Measurements from ENCODE around the gene TMEM123. TPM values are rescaled to one million over a fixed set of nuclear protein-coding genes. Genes with fewer than 3 reads are reported as not detected.

TMEM123 gene
- total and polyA plus RNA-seq, 2 of the 4 experiments (the other 2 are of a cell fraction), result 96.9 to 127 TPM

GRCh38 chr11:102478673-102479299 lies 26.2 kb upstream of the TMEM123 start:
- ChIA-PET CTCF (interaction anchor here (0.7 kb wide), 1 partner anchor 11 kb away, joined by 7 read pairs; no protein-coding TSS in a partner anchor), POLR2A (ENCODE audit: unreplicated experiment) (no interaction called here)
- no peak overlapping the region for H3K56ac ChIP-seq (ENCODE audit: extremely low read depth, insufficient read depth, low read length)
- H3K9me3 ChIP-seq (ENCODE audit: control insufficient read depth, insufficient read depth, low read length), result no peaks in the 10 kb centered on the region
- no peak overlapping the region for H2BK5ac ChIP-seq (ENCODE audit: low read depth, low read length, poor library complexity, severe bottlenecking)
- H3K9me1 ChIP-seq (ENCODE audit: insufficient read depth, low read length), result no peaks in the 10 kb centered on the region
- no peak overlapping the region for H3K18ac ChIP-seq (ENCODE audit: low read depth, low read length)
- no peak overlapping the region for H2AK9ac ChIP-seq (replicated peaks; ENCODE audit: low read depth, low read length, poor library complexity)
- H2AFZ ChIP-seq (replicated peaks; ENCODE audit: low read length, poor library complexity), result no peak overlapping the region
- H3K9ac ChIP-seq (ENCODE audit: low read depth, low read length), result no peak overlapping the region
- H2BK20ac ChIP-seq (ENCODE audit: low read depth, low read length), result no peak overlapping the region
- H3K27ac ChIP-seq (ENCODE audit: insufficient read depth, low read length), result no peak overlapping the region
- H3K14ac ChIP-seq (replicated peaks; ENCODE audit: low read depth, low read length), result no peak overlapping the region
- ATAC-seq (ENCODE audit: low read depth) (no peak), DNase-seq (no peak)
- no peak for TF ChIP-seq MXI1 (IDR thresholded peaks at IDR 0.05; ENCODE audit: borderline replicate concordance, low read depth, low read length)
- TF ChIP-seq NFE2L2 (IDR thresholded peaks at IDR 0.05; ENCODE audit: low read depth, low read length), result no peak
- no peak for TF ChIP-seq USF2 (IDR thresholded peaks at IDR 0.05; ENCODE audit: low read depth, low read length)
- no peak for TF ChIP-seq CHD1 (IDR thresholded peaks at IDR 0.05; ENCODE audit: low read depth, low read length)
- TF ChIP-seq RFX5 (IDR thresholded peaks at IDR 0.05; ENCODE audit: low read depth, low read length), result no peak
- no peak for TF ChIP-seq RAD21 (IDR thresholded peaks at IDR 0.05; ENCODE audit: low read length)
- no peak for TF ChIP-seq POLR2A (IDR thresholded peaks at IDR 0.05; ENCODE audit: low read depth, low read length)
- TF ChIP-seq MAFK (IDR thresholded peaks at IDR 0.05; ENCODE audit: low read depth, low read length), result no peak
- no peak for TF ChIP-seq MAZ (IDR thresholded peaks at IDR 0.05; ENCODE audit: borderline replicate concordance, low read depth, low read length)
- TF ChIP-seq CEBPB (IDR thresholded peaks at IDR 0.05; ENCODE audit: low read depth, low read length), result no peak
- no peak for TF ChIP-seq CTCF (conservative IDR thresholded peaks at IDR 0.05; ENCODE audit: low read depth, low read length)
- no peak for TF ChIP-seq ELK1 (IDR thresholded peaks at IDR 0.05; ENCODE audit: borderline replicate concordance, low read depth, low read length)
- no peak for TF ChIP-seq BHLHE40 (IDR thresholded peaks at IDR 0.05; ENCODE audit: low read depth, low read length)
- TF ChIP-seq RCOR1 (IDR thresholded peaks at IDR 0.05; ENCODE audit: insufficient replicate concordance, low read length), result no peak
- no peak for TF ChIP-seq SMC3 (IDR thresholded peaks at IDR 0.05; ENCODE audit: low read depth, low read length)
- no peak for TF ChIP-seq FOS (IDR thresholded peaks at IDR 0.05; ENCODE audit: low read depth, low read length)
- no peak overlapping the region for H4K8ac ChIP-seq (ENCODE audit: low read depth in 2 of 2, low read length in 2 of 2)
- intact Hi-C loops (cut with micrococcal nuclease), result no loop called here
- H3K36me3 ChIP-seq (ENCODE audit: control insufficient read depth, insufficient read depth, low read length), result no peaks in the 10 kb centered on the region
- H4K5ac ChIP-seq (ENCODE audit: low read depth, low read length), result no peak overlapping the region
- H4K20me1 ChIP-seq (ENCODE audit: insufficient read depth, low read length), result no peaks in the 10 kb centered on the region
- no peak overlapping the region for H2BK15ac ChIP-seq (ENCODE audit: low read depth, low read length)
- no peak overlapping the region for H3K4me3 ChIP-seq (ENCODE audit: insufficient read depth, low read depth, low read length)
- H4K91ac ChIP-seq (ENCODE audit: insufficient read depth, low read depth, low read length), result no peak overlapping the region
- no peak overlapping the region for H3K4ac ChIP-seq (ENCODE audit: low read depth, low read length)
- in situ Hi-C loops (cut with MboI; ENCODE audit: low sequenced_read_pairs), result loop anchor here (25.0 kb wide), 1 partner anchor 1041 kb away; no protein-coding TSS in a partner anchor
- no CpG with 5 or more reads among the region's 1 CpG for WGBS, 2 experiments (ENCODE audit: extremely low coverage in 2 of 2, insufficient read length in 1 of 2)
- no peak overlapping the region for H3K4me2 ChIP-seq (ENCODE audit: low read depth, low read length)
- no peaks in the 10 kb centered on the region for H3K79me1 ChIP-seq (ENCODE audit: low read depth in 1 of 2, low read length in 2 of 2)
- peaks cover 6% of the 10 kb centered on the region for H3K4me1 ChIP-seq (ENCODE audit: control insufficient read depth, insufficient read depth, low read length)
- no peaks in the 10 kb centered on the region for H3K27me3 ChIP-seq (ENCODE audit: control insufficient read depth, insufficient read depth, low read length)
- H3K23ac ChIP-seq (ENCODE audit: low read depth, low read length), result no peak overlapping the region
- H2AK5ac ChIP-seq (ENCODE audit: low read depth, low read length), result no peak overlapping the region
- no peak overlapping the region for H2BK120ac ChIP-seq (ENCODE audit: low read depth, low read length)
- dilution Hi-C loops (cut with HindIII; ENCODE audit: low sequenced_read_pairs, unreplicated experiment), result no loop called here
- BruUV-seq (replicated peaks), result no TSS peak
